A673 (cell line): ENCODE results near the gene C11orf21. TPM values are rescaled to one million over a fixed set of nuclear protein-coding genes. Genes with fewer than 3 reads are reported as not detected.

Experiments
- BruUV-seq: library from RNA; stranded (reverse); fragments of 400-500 nt; replicated peaks from 2 replicates; lab custom pipeline; 2021; lab: Mats Ljungman, UMichigan
- CTCF ChIA-PET: fragments of 300-600 bp; sonication (Branson Sonifier 250); formaldehyde crosslinking; loops from one replicate; lab custom pipeline; 2022; ENCODE audit warnings: antibody characterized with exemption; lab: Charles Lee
- POLR2A ChIA-PET: fragments of 300-600 bp; sonication (Branson Sonifier 250); formaldehyde crosslinking; loops from one replicate; lab custom pipeline; 2022; ENCODE audit warnings: antibody characterized with exemption; ENCODE audit not compliant: low non-redundant PET; lab: Charles Lee
- DNase-seq: peaks from one replicate; pipeline ENCODE4 v3.0.0-alpha.2; 2015; ENCODE audit warnings: low spot score
- H3K27ac ChIP-seq: fragments of 200-600 bp; sonication (generic); 2 replicates; pipeline ENCODE4 v1.5.1; 2016; ENCODE audit warnings: mixed run types, low read depth, mild to moderate bottlenecking, mixed read lengths, antibody characterized with exemption, low read length; ENCODE audit not compliant: poor library complexity, severe bottlenecking
- H3K27me3 ChIP-seq: fragments of 200-600 bp; sonication (generic); replicated peaks from 2 replicates; pipeline ENCODE4 v1.6.1; 2017; ENCODE audit warnings: mixed run types, low read depth, mild to moderate bottlenecking, mixed read lengths, antibody characterized with exemption, low read length; ENCODE audit not compliant: insufficient read depth, poor library complexity
- H3K36me3 ChIP-seq: fragments of 200-600 bp; sonication (generic); 2 replicates; pipeline ENCODE4 v1.6.1; 2016; ENCODE audit warnings: mixed run types, mild to moderate bottlenecking, mixed read lengths, antibody characterized with exemption, low read length; ENCODE audit not compliant: insufficient read depth, poor library complexity, severe bottlenecking
- H3K4me1 ChIP-seq: fragments of 200-600 bp; sonication (generic); 2 replicates; pipeline ENCODE4 v1.6.1; 2017; ENCODE audit warnings: mixed run types, mild to moderate bottlenecking, mixed read lengths, antibody characterized with exemption, low read length; ENCODE audit not compliant: insufficient read depth, poor library complexity, severe bottlenecking
- H3K4me3 ChIP-seq: fragments of 200-600 bp; sonication (generic); 2 replicates; pipeline ENCODE4 v1.5.1; 2016; ENCODE audit warnings: low read depth, mixed run types, mild to moderate bottlenecking, mixed read lengths, low read length; ENCODE audit not compliant: poor library complexity, severe bottlenecking
- H3K9me3 ChIP-seq: fragments of 200-600 bp; sonication (generic); 2 replicates; pipeline ENCODE4 v1.6.1; 2016; ENCODE audit warnings: mixed run types, low read depth, mild to moderate bottlenecking, mixed read lengths, antibody characterized with exemption, low read length; ENCODE audit not compliant: poor library complexity, severe bottlenecking
- EZH2 ChIP-seq: fragments of 200-600 bp; sonication (generic); IDR thresholded peaks from 2 replicates; pipeline ENCODE4 v1.6.1; 2017; ENCODE audit warnings: borderline replicate concordance, low read depth, mild to moderate bottlenecking, mixed read lengths, antibody characterized with exemption, low read length; ENCODE audit not compliant: poor library complexity, severe bottlenecking
- intact Hi-C: fragments of 100-400 bp; cut with micrococcal nuclease; formaldehyde crosslinking; loops from one replicate; pipeline ENCODE4 v1.10.0; 2022; ENCODE audit not compliant: unreplicated experiment
- total RNA-seq: library from RNA; stranded (reverse); gene quantifications from 2 replicates; pipeline ENCODE4 v1.2.3, GENCODE V29; 2021
- TF ChIP-seq, protein P1 (sequence below): fragments of 300-800, 200-600 bp; sonication (generic); conservative IDR thresholded peaks from 2 replicates; pipeline ENCODE4 v1.5.1; 2017; ENCODE audit warnings: low read depth, mild to moderate bottlenecking, antibody characterized with exemption, low read length, moderate library complexity, mixed read lengths

C11orf21 gene
- total RNA-seq, 1 experiment from 2014 or later = not detected

DNA sequence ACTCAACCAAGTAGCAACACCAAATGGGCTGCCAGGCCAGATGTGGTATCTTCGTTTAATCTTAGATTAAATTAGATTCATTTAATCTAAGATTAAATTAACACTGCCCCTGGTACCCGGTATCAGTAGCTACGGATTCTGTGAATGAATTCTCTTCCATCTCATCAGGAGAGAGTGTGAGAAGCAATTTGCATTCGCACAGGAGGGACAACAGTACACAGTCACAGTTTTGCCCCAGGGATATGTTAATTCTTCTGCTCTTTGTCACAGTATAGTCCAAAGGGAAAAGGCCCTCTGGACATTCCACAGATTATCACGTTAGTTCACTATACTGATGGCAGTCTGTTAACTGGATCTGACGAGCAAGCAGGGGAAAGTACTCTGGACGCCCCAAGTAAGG lies 54.2 kb downstream of the C11orf21 start:
- ChIA-PET POLR2A (no interaction called here), CTCF (no interaction called here)
- Histone ChIP-seq H3K9me3 (no peaks in the 10 kb centered on the region), H3K4me1 (no peaks in the 10 kb centered on the region), H3K36me3 (no peaks in the 10 kb centered on the region), H3K4me3 (no peak overlapping the region), H3K27ac (no peak overlapping the region), H3K27me3 (peaks cover 8% of the 10 kb centered on the region)
- intact Hi-C loops = no loop called here
- no TSS peak for BruUV-seq
- DNase-seq = no peak
- TF ChIP-seq, protein P1, sequence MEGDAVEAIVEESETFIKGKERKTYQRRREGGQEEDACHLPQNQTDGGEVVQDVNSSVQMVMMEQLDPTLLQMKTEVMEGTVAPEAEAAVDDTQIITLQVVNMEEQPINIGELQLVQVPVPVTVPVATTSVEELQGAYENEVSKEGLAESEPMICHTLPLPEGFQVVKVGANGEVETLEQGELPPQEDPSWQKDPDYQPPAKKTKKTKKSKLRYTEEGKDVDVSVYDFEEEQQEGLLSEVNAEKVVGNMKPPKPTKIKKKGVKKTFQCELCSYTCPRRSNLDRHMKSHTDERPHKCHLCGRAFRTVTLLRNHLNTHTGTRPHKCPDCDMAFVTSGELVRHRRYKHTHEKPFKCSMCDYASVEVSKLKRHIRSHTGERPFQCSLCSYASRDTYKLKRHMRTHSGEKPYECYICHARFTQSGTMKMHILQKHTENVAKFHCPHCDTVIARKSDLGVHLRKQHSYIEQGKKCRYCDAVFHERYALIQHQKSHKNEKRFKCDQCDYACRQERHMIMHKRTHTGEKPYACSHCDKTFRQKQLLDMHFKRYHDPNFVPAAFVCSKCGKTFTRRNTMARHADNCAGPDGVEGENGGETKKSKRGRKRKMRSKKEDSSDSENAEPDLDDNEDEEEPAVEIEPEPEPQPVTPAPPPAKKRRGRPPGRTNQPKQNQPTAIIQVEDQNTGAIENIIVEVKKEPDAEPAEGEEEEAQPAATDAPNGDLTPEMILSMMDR = no peak
- no peak for TF ChIP-seq EZH2

Other genes with a start within 250 kb of the C11orf21 start
- gene IGF2, start 162.5 kb downstream of the C11orf21 start, total RNA-seq = 0.17 and 0.20 TPM in 2 replicates
- gene INS, start 140.7 kb downstream of the C11orf21 start, total RNA-seq = not detected in 2 replicates
- not detected in 2 replicates for gene TH, start 130.1 kb downstream of the C11orf21 start, total RNA-seq
- not detected in 2 replicates for gene ASCL2, start 31.3 kb downstream of the C11orf21 start, total RNA-seq
- gene TSPAN32, start 95 bp upstream of the C11orf21 start, total RNA-seq = not detected in 2 replicates
- 183 and 194 TPM in 2 replicates for gene CD81, start 75.4 kb upstream of the C11orf21 start, total RNA-seq
- gene TSSC4, start 98.8 kb upstream of the C11orf21 start, total RNA-seq = 41.3 and 46.8 TPM in 2 replicates
- not detected in 2 replicates for gene TRPM5, start 142.6 kb upstream of the C11orf21 start, total RNA-seq
- gene KCNQ1, start 143.1 kb upstream of the C11orf21 start, total RNA-seq = not detected in 2 replicates